GM19324 (cell line): Measurements from ENCODE around the gene POLG2.
"Not testable (repeated sequence)": the region's sequence is repeated elsewhere in the genome, so short reads cannot be mapped to it uniquely, and the experiment has no call there.

Source experiments
- ATAC-seq: cut with Tn5 transposase; IDR thresholded peaks from one replicate; pipeline ENCODE4 v1.9.1; 2021; ENCODE audit warnings: mild to moderate bottlenecking, moderate library complexity; ENCODE audit not compliant: unreplicated experiment, low FRiP score

Gene POLG2

DNA sequence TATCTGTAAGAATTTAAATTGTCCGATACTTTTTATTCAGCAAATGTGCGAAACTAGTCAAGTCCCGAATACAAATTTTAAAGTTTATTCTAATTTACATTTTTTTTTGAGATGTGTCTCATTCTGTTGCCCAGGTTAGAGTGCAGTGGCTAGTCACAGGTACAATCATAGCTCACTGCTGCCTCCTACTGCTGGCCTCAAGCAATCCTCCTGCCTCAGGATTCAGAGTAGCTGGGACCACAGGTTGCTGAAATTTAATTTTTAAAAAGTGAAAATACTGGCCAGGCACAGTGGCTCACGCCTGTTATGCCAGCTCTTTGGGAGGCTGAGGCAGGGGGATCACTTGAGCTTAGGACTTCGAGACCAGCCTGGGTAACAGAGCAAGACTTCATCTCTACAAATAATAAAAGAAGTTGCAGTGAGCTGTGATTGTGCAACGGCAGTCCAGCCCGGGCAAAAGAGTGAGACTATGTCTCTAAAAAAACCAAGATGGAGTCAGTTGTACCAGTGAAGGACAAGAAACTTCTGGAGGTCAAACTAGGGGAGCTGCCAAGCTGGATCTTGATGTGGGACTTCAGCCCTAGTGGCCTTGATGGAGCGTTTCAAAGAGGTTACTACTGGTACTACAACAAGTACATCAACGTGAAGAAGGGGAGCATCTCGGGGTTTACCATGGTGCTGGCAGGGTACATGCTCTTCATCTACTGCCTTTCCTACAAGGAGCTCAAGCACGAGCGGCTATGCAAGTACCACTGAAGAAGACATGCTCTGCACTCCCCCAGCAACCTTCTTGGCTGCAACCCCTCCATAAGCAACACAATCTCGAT is 5.6 kb downstream of the POLG2 start:
- ATAC-seq: no peak

DNA sequence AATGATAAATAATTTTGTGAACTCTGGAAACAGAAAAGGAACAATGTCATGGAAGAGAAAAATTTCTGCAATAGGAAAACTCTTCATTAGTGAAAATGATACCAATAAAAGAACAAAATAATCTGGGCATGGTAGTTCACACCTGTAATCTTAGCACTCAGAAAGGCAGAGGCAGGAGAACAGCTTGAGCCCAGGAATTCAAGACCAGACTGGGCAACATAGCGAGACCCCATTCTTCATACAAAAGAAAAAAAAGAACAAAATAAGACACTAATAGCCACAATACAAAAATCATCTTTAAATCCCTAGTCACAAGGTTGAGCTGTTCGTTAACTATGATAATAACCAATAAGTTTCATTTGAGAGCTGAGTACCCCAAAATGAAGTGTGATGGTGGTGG is 8.6 kb downstream of the POLG2 start:
- ATAC-seq: no peak

DNA sequence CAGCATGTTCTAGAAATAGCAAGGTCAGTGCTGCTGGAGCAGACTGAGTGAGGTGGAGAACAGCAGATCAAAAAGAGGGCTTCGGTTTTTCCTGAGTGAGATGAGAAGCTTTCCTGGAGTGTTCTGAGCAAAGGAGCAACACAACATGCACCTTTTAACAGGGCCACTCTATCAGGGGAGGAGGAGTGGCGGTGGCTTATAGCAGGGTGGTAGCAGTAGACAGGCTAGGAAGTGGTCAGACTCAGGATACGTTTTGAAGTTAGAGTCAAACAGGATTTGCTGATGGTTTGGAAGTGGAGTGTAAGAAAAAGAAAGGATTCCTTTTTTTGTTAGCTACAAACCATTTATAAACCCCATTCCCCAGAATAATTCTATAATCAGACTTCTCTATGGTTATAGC is 12.5 kb downstream of the POLG2 start:
- ATAC-seq: no peak

DNA sequence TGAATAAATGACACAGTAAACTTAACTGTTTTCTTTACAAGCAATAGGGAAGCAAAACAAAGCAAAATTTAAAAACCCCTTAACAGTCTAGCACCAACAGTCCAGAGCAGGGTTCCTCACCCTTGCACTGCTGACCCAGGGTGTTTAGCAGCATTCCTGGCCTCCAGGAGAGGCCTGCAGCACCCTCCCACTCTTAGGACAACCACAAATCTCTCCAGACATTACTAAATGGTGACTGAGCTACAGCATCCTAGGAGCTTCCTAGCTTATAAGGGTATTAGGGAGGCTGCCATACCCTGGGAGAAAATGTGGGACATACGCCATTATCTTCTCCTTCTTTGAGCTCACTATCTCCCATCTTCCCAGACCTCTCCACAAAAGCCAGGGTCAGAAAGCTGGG is 15.9 kb downstream of the POLG2 start:
- no peak for ATAC-seq

DNA sequence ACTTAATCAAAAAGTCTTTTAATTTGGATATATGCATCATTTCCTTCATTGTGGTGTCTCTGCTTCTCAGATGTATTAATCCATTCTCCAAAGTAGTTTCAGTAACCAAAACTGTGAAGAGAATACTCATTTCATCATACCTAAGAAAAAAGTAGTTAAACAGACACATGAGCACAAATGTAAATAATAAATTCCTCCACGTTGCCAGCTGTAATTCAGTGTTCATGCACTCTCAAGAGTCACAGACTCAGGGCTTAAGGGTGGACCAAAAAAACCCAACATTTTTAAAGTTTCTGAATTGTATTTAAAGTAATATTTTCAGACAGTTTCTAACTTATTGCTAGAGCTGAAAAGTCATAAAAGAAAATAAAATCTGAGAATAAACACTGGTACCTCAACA is 19.0 kb downstream of the POLG2 start:
- ATAC-seq: no peak

DNA sequence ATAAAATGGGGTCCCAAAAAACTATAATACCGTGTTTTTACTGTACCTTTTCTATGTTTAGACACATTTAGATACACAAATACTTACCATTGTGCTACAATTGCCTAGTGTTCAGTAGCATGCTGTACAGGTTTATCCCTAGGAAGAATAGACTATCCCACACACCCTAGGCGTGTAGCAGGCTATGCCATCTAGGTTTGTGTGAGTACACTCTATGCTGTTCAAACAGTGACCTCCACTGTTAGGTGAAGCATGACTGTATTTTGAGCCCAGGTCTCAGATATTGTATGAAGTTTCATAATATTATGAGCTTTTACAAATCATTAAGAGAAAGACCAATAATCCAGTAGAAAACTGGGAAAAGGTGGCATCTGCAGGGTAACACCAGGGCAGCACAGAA is 24.3 kb downstream of the POLG2 start:
- no peak for ATAC-seq

DNA sequence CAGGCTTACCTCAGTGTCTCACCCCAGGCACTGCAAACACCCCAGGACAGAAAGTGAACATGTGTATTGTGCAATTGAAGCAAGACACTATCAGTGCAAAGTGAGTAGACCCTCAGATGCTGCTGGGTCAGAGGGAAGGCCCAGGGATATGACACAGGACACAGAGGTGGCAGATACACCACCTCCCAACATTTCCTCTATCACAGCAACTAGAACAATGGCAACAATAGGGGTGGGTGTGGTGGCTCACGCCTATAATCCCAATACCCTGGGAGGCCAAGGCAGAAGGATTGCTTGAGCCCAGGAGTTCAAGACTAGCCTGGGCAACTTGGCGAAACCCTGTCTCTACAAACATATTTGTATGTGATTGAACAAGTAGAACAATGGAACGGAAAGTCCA is 25.4 kb downstream of the POLG2 start:
- no peak for ATAC-seq

DNA sequence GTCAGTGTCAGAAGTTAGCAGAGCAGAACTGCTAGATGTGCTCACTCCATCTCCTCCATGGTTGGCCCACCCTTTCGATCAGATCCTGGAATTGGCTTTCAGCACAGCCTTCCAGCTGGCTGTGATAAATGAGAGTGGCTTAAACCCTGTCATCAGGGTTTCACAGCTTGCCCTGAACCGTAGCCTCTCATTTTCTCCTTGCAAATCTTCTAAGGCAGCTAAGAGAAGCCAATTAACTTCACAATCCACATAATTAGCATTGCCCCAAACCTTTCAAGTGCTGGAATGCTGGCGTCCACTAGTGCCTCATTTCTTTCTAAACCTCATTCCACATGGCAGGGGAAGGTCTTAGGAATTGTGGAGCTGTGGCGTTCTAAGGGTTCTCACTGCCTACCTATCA is 26.2 kb downstream of the POLG2 start:
- ATAC-seq: no peak

DNA sequence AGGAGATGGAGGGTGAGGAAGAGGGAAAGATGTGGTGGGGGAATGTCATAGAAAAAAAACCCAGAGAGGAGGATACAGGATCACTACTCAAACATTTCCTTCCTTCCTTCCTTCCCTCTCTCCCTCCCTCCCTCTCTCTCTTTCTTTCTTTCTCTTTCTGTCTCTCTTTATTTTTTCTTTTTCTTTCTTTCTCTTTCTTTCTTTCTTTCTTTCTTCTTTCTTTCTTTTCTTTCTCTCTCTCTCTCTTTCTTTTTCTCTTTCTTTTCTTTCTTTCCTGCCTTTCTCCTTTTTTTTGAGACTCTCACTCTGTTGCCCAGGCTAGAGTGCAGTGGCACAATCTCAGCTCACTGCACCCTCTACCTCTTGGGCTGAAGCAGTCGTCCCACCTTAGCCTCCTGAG is 30.0 kb downstream of the POLG2 start:
- not testable (repeated sequence) for ATAC-seq

DNA sequence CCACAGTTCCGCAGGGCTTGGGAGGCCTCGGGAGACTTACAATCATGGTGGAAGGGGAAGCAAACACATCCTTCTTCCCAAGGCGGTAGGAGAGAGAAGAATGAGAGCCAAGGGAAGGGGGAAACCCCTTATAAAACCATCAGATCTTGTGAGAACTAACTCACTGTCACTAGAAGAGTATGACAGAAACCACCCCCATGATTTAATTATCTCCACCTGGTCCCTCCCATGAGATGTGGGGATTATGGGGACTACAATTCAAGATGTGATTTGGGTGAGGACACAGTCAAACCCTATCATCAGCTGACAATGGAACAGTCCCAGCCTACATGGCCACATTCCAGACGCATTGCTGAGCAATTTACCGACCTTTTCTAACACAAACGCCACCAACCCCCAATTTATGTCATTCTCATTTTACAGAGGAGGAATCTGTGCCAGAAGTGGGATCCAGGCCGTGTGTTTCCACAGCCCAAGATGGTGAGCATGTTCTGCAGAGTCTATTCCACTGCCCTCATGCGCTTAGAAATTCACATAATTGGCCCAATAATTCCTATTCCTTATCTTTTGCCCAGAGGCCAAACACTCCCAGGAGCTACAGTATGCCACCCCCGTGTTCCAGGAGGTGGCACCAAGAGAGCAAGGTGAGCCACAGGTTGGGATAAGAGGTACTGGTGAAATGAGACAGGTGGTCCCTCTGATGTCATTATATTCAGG is 30.7 kb downstream of the POLG2 start:
- ATAC-seq: no peak

DNA sequence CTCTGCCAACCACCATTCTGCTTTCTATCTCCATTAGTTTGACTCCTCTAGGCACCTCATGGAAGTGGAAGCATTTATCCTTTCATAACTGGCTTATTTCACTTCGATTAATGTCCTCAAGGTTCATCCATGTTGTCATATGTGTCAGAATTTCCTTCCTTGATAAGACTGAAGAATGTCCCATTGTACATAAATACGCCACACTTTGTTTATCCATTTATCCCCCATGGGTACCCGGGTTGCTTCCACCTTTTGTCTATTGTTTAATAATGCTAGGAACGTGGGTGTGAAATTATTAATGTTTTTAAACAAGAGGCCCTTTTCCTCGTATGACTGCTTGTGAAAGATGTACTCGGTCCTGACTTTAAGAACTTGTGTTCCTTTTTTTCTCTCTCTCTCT is 35.1 kb downstream of the POLG2 start:
- no peak for ATAC-seq

DNA sequence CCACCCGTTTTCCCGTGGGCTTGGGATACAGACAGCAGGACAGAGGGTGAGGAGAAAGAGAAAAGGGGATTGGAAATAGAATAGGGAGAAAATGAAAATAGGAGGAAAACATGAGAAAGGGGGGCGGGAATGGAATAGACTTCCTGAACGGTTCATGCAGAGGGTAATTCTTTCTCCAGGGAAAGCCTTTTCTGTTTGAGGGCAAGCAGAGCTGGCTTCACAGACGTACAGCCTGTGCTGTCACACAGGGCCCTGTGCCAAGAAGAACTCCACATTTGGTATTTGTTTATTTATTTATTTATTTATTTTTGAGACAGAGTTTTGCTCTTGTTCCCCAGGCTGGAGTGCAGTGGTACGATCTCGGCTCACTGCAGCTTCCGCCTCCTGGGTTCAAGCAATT is 35.9 kb downstream of the POLG2 start:
- ATAC-seq: no peak

DNA sequence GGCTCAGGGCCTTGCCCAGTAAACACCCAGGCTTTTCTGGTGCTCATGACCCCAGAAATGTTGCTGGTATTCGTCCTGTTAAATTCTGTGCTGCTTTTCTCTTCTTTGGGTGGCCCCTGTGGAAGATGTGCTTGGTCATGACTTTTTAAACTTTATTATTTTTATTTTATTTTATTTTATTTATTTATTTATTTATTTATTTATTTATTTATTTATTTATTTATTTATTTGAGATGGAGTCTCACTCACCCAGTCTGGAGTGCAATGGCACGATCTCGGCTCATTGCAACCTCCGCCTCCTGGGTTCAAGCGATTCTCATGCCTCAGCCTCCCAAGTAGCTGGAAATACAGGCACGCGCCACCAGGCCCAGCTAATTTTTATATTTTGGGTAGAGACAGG is 37.0 kb downstream of the POLG2 start:
- not testable (repeated sequence) for ATAC-seq

DNA sequence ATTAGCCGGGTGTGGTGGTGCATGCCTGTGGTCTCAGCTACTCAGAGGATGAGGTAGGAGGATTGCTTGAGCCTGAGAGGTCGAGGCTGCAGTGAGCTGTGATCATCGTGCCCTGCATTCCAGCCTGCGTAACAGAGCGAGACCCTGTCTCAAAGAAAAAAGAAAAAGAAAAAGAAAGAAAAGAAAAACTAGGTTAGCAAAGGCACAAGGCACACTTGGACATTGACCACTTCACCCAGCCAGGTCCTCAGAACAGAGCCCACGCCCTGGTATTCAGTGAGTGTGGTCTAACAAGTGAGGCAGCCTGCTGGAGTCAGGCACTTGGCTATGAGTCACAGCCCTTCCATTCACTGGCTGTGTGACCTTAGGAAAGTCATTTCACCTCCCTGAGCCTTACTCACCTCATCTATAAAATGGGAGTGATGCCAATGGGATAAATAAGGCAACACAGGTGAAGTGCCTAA is 37.5 kb downstream of the POLG2 start:
- ATAC-seq: no peak

DNA sequence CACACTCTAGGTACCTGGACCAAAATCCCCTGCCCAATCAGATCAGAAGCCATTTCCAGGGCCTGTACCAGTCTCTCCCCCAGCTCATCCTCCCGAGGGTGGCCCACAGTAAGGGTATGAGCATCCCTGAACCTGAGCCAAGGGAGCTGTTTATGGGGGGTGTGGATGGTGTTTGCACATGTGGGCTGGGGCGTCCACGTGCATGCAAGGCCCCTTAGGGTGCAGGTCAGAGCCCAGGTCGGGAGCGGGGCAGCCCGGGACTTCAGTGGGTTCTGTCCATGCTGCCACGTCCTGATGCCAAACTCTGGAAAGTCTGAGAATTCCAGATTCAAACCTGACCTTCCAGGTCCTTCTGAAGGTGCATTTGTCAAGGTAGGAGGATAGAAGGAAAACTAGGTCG is 38.1 kb downstream of the POLG2 start:
- no peak for ATAC-seq

DNA sequence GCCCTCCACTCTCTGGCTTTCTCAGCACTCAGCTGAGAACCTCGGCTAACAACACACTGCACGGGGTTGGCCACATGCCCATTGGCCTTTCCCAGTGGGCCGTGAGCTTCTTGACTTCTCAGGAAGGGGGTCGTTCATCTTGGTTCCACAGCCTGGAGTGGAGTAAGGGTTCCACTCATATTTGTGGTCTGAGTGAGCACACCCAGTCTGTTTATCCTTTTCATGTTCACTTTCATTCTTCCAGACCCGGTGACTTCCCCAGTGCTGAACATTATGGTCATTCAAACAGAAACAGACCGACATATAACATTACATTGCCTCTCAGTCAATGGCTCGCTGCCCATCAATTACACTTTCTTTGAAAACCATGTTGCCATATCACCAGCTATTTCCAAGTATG is 39.7 kb downstream of the POLG2 start:
- no peak for ATAC-seq

DNA sequence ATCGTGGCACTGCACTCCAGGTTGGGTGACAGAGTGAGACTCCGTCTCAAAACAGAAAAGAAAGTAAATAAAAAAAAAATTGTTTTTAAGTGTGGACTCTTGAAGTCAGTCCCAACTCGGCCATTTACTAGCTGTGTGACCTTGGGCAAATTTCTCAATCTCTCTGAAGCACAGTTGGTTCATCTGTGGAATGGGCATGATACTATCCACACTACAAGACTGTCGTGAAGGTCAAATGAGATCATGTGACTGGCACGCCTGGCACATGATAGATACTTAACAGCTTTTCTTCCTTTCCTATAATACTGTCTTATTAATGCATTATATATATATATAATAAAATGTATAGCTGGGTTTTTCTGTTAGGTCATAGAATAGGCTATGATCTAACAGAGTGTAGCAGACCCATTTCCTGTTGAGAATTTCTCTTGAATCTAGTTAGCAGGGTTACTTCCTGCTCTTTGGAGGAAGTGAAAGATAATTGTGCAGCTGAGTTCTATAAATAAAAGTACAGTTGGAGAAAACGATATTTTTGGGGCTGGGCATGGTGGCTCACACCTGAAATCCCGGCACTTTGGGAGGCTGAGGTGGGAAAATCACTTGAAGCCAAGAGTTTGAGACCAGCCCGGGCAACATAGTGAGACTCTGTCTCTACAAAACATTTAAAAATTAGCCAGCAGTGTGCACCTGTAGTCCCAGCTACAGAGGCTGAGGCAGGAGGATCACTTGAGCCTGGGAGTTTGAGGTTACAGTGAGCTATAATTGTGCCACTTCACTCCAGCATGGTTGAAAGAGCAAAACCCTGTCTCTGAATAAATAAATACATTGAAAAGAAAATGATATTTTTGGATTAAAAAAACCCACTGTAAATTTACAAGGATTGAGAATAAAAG is 40.6 kb downstream of the POLG2 start:
- no peak for ATAC-seq

DNA sequence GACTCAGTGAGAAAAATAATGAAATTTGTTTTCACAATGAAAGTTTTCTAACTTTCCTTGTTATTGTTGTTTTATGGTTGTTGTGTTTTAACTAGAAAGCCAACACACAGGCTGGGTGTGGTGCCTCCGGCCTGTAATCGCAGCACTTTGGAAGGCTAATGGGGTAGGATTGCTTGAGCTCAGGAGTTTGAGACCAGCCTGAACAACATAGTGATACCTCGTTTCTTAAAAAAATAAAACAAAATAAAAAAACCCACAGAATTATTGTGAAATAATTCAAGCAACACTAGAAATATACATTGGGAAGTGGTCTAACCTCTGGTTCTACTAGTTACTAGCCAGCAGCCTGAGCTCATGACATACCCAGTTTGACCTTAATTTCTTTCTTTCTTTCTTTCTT is 47.3 kb downstream of the POLG2 start:
- ATAC-seq: no peak

DNA sequence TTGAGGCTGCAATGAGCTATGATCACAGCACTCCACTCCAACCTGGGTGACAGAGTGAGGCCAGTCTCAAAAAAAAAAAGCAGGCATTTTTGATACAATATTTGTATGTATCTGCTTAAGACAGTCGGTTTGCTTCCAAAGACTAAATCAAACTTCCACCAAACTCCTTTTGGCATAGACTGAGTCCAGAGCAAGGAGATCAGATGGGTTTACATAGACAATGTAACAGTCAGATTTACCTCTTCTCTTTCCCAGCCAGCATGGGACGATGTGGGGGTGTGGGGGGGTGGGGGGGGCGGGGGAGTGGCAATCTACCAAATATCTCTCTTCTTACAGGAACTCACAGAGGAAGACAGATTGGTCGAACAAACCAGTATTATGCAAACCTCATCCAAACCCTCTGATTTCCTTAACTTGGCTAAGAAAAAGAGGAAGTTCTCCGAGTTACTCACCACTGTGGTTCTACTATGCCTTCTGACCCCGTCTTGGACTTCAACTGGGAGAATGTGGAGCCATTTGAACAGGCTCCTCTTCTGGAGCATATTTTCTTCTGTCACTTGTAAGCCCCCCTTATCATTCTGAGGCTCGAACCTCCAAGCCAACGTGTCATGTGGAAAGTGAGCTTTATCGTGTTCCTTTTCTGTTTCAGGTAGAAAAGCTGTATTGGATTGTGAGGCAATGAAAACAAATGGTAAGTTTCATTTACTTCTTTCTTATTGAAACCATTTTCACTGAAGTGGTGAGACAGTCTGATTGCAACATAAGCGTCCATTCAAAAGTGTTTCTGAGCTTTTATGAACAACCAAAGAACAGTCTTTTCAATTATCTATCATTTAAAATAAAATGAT is 48.0 kb downstream of the POLG2 start, which contains the start of gene MILR1:
Gene MILR1 (plus strand): TSS at position 451 of the 848 bp plus-strand sequence. CDS start 54 bp downstream, at position 505.
- ATAC-seq: no peak

DNA sequence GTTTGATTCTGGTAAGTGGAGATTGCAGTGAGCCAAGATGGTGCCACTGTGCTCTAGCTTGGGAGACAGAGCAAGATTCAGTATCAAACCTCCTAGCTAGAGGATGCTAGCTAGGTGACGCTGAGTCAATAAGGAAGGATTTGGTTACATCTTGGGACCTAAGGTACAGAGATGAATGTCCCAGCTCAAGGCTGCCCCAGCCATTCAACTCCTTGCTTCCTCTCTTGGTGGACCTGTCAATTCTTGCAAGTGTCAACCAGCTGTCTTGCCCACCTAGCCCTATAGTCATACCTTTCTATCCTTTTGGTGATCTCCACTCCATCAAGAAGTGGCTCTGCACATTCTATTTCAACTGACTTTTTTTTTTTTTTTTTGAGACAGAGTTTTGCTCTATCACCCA is 49.3 kb downstream of the POLG2 start:
- no peak for ATAC-seq
